NCI-H510A treated with DMSO at 0.1 percent for 48 hours (cell line): ENCODE measurements around the gene LGALS9C.
"Not testable (repeated sequence)": the region's sequence is repeated elsewhere in the genome, so short reads cannot be mapped to it uniquely, and the experiment has no call there.

ENCODE experiments used
- DNase-seq: peaks from one replicate; lab custom pipeline; 2025; lab: John Stamatoyannopoulos, UW

LGALS9C gene

GRCh38 chr17:18478362-18478761 is 1.8 kb downstream of the LGALS9C start:
- DNase-seq: not testable (repeated sequence)

- DNase-seq: not testable (repeated sequence)
Observed at GRCh38 chr17:18478977-18479595, 2.5 kb downstream of the LGALS9C start.

GRCh38 chr17:18481775-18482174 is 5.2 kb downstream of the LGALS9C start:
- DNase-seq: not testable (repeated sequence)

GRCh38 chr17:18485936-18486464 is 9.4 kb downstream of the LGALS9C start:
- DNase-seq: not testable (repeated sequence)

- not testable (repeated sequence) for DNase-seq
Observed at GRCh38 chr17:18487633-18488032, 11.0 kb downstream of the LGALS9C start.

- not testable (repeated sequence) for DNase-seq
Observed at GRCh38 chr17:18488622-18489021, 12.0 kb downstream of the LGALS9C start.

- DNase-seq: not testable (repeated sequence)
Observed at GRCh38 chr17:18490016-18490415, 13.4 kb downstream of the LGALS9C start.

GRCh38 chr17:18492712-18493480 is 16.3 kb downstream of the LGALS9C start:
- DNase-seq: not testable (repeated sequence)

- DNase-seq: not testable (repeated sequence)
Observed at GRCh38 chr17:18494250-18494768, 17.7 kb downstream of the LGALS9C start.

GRCh38 chr17:18497044-18497443 is 20.5 kb downstream of the LGALS9C start:
- DNase-seq: not testable (repeated sequence)

GRCh38 chr17:18499100-18499499 is 22.5 kb downstream of the LGALS9C start:
- not testable (repeated sequence) for DNase-seq

GRCh38 chr17:18499756-18500155 is 23.2 kb downstream of the LGALS9C start:
- not testable (repeated sequence) for DNase-seq

- not testable (repeated sequence) for DNase-seq
Observed at GRCh38 chr17:18500281-18500680, 23.7 kb downstream of the LGALS9C start.

GRCh38 chr17:18500816-18501215 is 24.2 kb downstream of the LGALS9C start:
- not testable (repeated sequence) for DNase-seq

GRCh38 chr17:18503221-18503620 is 26.6 kb downstream of the LGALS9C start:
- not testable (repeated sequence) for DNase-seq

GRCh38 chr17:18507729-18508128 is 31.1 kb downstream of the LGALS9C start:
- DNase-seq: not testable (repeated sequence)

GRCh38 chr17:18508667-18509066 is 32.1 kb downstream of the LGALS9C start:
- DNase-seq: not testable (repeated sequence)

- DNase-seq: not testable (repeated sequence)
Observed at GRCh38 chr17:18521100-18521499, 44.5 kb downstream of the LGALS9C start.

GRCh38 chr17:18525015-18525414 is 48.4 kb downstream of the LGALS9C start:
- not testable (repeated sequence) for DNase-seq

GRCh38 chr17:18526168-18526800 is 49.7 kb downstream of the LGALS9C start:
- DNase-seq: not testable (repeated sequence)

GRCh38 chr17:18527354-18527753 is 50.8 kb downstream of the LGALS9C start:
- DNase-seq: not testable (repeated sequence)

- not testable (repeated sequence) for DNase-seq
Observed at GRCh38 chr17:18528435-18528834, 51.8 kb downstream of the LGALS9C start.
